ENCODE data around the gene ESF1. TPM values are rescaled to one million over a fixed set of nuclear protein-coding genes. Genes with fewer than 3 reads are reported as not detected.

ESF1 gene
- total and polyA plus RNA-seq, 2 donors (not counting 1 experiment from before 2014, with no cell fraction given), result 0.81 to 13.9 TPM

DNA sequence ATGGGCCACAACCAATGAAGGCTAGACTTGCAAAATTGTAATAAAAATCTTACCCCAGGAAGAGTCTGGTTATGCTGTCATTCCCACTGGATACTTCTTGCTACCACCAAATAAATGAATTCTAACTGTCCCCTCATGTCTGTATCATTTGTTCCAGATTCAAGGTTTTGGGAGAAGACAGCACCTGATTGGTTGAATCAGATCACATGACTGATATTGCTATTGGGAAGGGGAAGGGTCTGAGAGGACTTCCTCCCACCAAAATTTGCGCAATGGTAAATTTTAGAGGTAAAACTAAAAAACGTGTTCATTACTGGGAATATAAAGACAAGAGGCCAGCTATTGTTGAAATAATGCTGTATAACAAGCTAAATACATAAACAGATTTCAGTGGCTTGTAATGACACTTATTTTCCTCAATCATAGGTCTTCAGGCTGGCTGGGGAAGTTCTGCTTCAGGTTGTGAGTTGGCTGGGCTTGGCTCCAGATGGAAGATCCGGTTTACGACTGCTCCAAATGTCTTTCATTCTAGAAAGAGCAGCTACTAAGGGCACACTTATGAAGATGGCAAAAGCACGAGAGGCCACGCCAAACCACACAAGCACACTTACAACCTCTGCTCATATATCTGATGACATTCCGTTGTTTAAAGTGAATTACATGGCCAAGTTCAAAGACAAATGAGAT is 118.9 kb downstream of the ESF1 start:
- H3K27ac Mint-ChIP-seq, result no peak overlapping the region
- no CpG with 5 or more reads among the region's 7 CpGs for WGBS (ENCODE audit: insufficient coverage)

More for the DNA sequence above, 118.9 kb downstream of the ESF1 start:
- H3K4me3 Mint-ChIP-seq, result no peak overlapping the region
- H3K27ac ChIP-seq (ENCODE audit: low read length in 2 of 2), result no peak overlapping the region
- H4K20me1 ChIP-seq (ENCODE audit: control insufficient read depth, insufficient read depth, low read length, poor library complexity, severe bottlenecking), result no peaks in the 10 kb centered on the region
- H3K9ac ChIP-seq (ENCODE audit: low read length), result no peak overlapping the region
- no peaks in the 10 kb centered on the region for H3K36me3 ChIP-seq (replicated peaks in 1 of 2; ENCODE audit: control extremely low read depth in 1 of 2, control insufficient read depth in 1 of 2, extremely low read depth in 1 of 2, insufficient read depth in 2 of 2, low read length in 1 of 2)
- H3K4me2 ChIP-seq (replicated peaks; ENCODE audit: low read depth, low read length, poor library complexity, severe bottlenecking), result no peak overlapping the region
- intact Hi-C loops (cut with micrococcal nuclease), result no loop called here
- DNase-seq (no peak), ATAC-seq (ENCODE audit: low read depth) (no peak)
- peaks cover 0 to 1% (median 0%) of the 10 kb centered on the region in 3 donors for H3K9me3 ChIP-seq (ENCODE audit: control extremely low read depth in 1 of 3, control insufficient read depth in 2 of 3, insufficient read depth in 1 of 3, low read length in 2 of 3)
- ChIA-PET CTCF (interaction anchor here (0.7 kb wide), 1 partner anchor 11 kb away, joined by 3 read pairs; no protein-coding TSS in a partner anchor), POLR2A (interaction anchor here (0.6 kb wide), 1 partner anchor 101 kb away, joined by 4 read pairs; no protein-coding TSS in a partner anchor)
- no peak overlapping the region for H2AFZ ChIP-seq (ENCODE audit: insufficient read depth, low read depth, low read length, poor library complexity, severe bottlenecking)
- peaks cover 16% of the 10 kb centered on the region for H3K27me3 Mint-ChIP-seq
- no peaks in the 10 kb centered on the region for H3K27me3 ChIP-seq (replicated peaks in 1 of 4; ENCODE audit: control extremely low read depth in 1 of 4, control insufficient read depth in 3 of 4, insufficient read depth in 4 of 4, low read length in 3 of 4)
- peaks cover 4% of the 10 kb centered on the region for H3K9me3 Mint-ChIP-seq (ENCODE audit: insufficient read depth)
- TF ChIP-seq, protein P1, sequence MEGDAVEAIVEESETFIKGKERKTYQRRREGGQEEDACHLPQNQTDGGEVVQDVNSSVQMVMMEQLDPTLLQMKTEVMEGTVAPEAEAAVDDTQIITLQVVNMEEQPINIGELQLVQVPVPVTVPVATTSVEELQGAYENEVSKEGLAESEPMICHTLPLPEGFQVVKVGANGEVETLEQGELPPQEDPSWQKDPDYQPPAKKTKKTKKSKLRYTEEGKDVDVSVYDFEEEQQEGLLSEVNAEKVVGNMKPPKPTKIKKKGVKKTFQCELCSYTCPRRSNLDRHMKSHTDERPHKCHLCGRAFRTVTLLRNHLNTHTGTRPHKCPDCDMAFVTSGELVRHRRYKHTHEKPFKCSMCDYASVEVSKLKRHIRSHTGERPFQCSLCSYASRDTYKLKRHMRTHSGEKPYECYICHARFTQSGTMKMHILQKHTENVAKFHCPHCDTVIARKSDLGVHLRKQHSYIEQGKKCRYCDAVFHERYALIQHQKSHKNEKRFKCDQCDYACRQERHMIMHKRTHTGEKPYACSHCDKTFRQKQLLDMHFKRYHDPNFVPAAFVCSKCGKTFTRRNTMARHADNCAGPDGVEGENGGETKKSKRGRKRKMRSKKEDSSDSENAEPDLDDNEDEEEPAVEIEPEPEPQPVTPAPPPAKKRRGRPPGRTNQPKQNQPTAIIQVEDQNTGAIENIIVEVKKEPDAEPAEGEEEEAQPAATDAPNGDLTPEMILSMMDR (IDR thresholded peaks at IDR 0.05), result no peak
- TF ChIP-seq EZH2 (IDR thresholded peaks at IDR 0.05; ENCODE audit: borderline replicate concordance, insufficient read depth, low read depth, low read length, poor library complexity, severe bottlenecking), result no peak
- no peak overlapping the region for H3K4me3 ChIP-seq (ENCODE audit: control extremely low read depth in 1 of 5, extremely low read depth in 1 of 5, insufficient read depth in 1 of 5, low read depth in 2 of 5, low read length in 4 of 5)
- peaks cover 2% of the 10 kb centered on the region for H3K4me1 Mint-ChIP-seq
- no peaks in the 10 kb centered on the region for H3K4me1 ChIP-seq (ENCODE audit: control insufficient read depth in 2 of 2, insufficient read depth in 2 of 2, low read length in 2 of 2)
- H3K79me2 ChIP-seq (ENCODE audit: control insufficient read depth, insufficient read depth, low read length), result no peaks in the 10 kb centered on the region

Other genes starting within 250 kb of the ESF1 start
- gene TASP1, start 146.0 kb downstream of the ESF1 start, total RNA-seq, result 23.9 and 25.7 TPM in 2 replicates
- 6.4 and 11.6 TPM in 2 replicates for gene TASP1, start 146.0 kb downstream of the ESF1 start, polyA plus RNA-seq
- 28.8 and 32.3 TPM in 2 replicates for gene NDUFAF5, start 109 bp upstream of the ESF1 start, total RNA-seq
- gene NDUFAF5, start 109 bp upstream of the ESF1 start, polyA plus RNA-seq, result 6.5 and 10.3 TPM in 2 replicates
- gene SEL1L2, start 205.7 kb upstream of the ESF1 start, total RNA-seq, result not detected in 2 replicates
- gene SEL1L2, start 205.7 kb upstream of the ESF1 start, polyA plus RNA-seq, result not detected in 2 replicates
- gene MACROD2, start 210.6 kb upstream of the ESF1 start, total RNA-seq, result 5.3 TPM in 2 replicates
- 6.7 and 8.0 TPM in 2 replicates for gene MACROD2, start 210.6 kb upstream of the ESF1 start, polyA plus RNA-seq